Lung microvascular endothelial cell (primary cell): Measurements from ENCODE around the gene ACSS3. TPM values are rescaled to one million over a fixed set of nuclear protein-coding genes. Genes with fewer than 3 reads are reported as not detected.
"Not testable (repeated sequence)": the region's sequence is repeated elsewhere in the genome, so short reads cannot be mapped to it uniquely, and the experiment has no call there.

Experiments
- DNase-seq, 2 donors: peaks; one replicate each; pipeline versions ENCODE4 v3.0.0 to v3.0.0-alpha.2; 2010; ENCODE audit warnings: low read depth in 2 of 2
- total RNA-seq: library from RNA; depleted of rRNA; stranded (reverse); fragments of >200 nt; gene quantifications from 2 replicates; pipeline ENCODE4 v1.2.1, GENCODE V29; 2014

ACSS3 gene
- total RNA-seq, 1 donor from 2014 or later = under 0.01 TPM

GRCh38 chr12:81094718-81095360 lies 17.0 kb downstream of the ACSS3 start:
- no peak for DNase-seq

- no peak for DNase-seq
Measured at GRCh38 chr12:81095501-81096232, 17.8 kb downstream of the ACSS3 start.

GRCh38 chr12:81105687-81106086 lies 27.8 kb downstream of the ACSS3 start:
- no peak for DNase-seq

- no peak for DNase-seq
Measured at GRCh38 chr12:81114226-81114625, 36.3 kb downstream of the ACSS3 start.

- DNase-seq = not testable (repeated sequence)
Measured at GRCh38 chr12:81119069-81119468, 41.2 kb downstream of the ACSS3 start.

- no peak for DNase-seq
Measured at GRCh38 chr12:81120961-81121360, 43.1 kb downstream of the ACSS3 start.

GRCh38 chr12:81123611-81124010 lies 45.7 kb downstream of the ACSS3 start:
- no peak for DNase-seq

- no peak for DNase-seq
Measured at GRCh38 chr12:81125691-81126090, 47.8 kb downstream of the ACSS3 start.

GRCh38 chr12:81128930-81129554 lies 51.2 kb downstream of the ACSS3 start:
- peak; percentile 44 to 66 for DNase-seq

GRCh38 chr12:81136519-81136918 lies 58.6 kb downstream of the ACSS3 start:
- no peak for DNase-seq

GRCh38 chr12:81137801-81138200 lies 59.9 kb downstream of the ACSS3 start:
- no peak for DNase-seq

- DNase-seq = no peak
Measured at GRCh38 chr12:81141217-81141616, 63.3 kb downstream of the ACSS3 start.

GRCh38 chr12:81143057-81143456 lies 65.2 kb downstream of the ACSS3 start:
- no peak for DNase-seq

- no peak for DNase-seq
Measured at GRCh38 chr12:81146228-81147225, 68.6 kb downstream of the ACSS3 start.

- peak in 1 of 2 donors; percentile 6 for DNase-seq
Measured at GRCh38 chr12:81147292-81147919, 69.5 kb downstream of the ACSS3 start.

GRCh38 chr12:81150382-81150781 lies 72.5 kb downstream of the ACSS3 start:
- no peak for DNase-seq

GRCh38 chr12:81159856-81160255 lies 82.0 kb downstream of the ACSS3 start:
- no peak for DNase-seq

- no peak for DNase-seq
Measured at GRCh38 chr12:81161680-81162079, 83.8 kb downstream of the ACSS3 start.

- DNase-seq = no peak
Measured at GRCh38 chr12:81162391-81163136, 84.7 kb downstream of the ACSS3 start.

- DNase-seq = no peak
Measured at GRCh38 chr12:81164827-81165226, 86.9 kb downstream of the ACSS3 start.
